ENCODE results near the gene OSBPL3. TPM values are rescaled to one million over a fixed set of nuclear protein-coding genes. Genes with fewer than 3 reads are reported as not detected.

The OSBPL3 gene
- total RNA-seq, 1 donor, result 30.8 TPM

GRCh38 chr7:25012254-25012653 is 32.3 kb upstream of the OSBPL3 start:
- no peak overlapping the region for H2AFZ ChIP-seq (ENCODE audit: low read length)
- no peaks in the 10 kb centered on the region for H3K9me3 ChIP-seq (ENCODE audit: low read depth, low read length)
- TF ChIP-seq CTCF (IDR thresholded peaks at IDR 0.05; ENCODE audit: extremely low read depth, low read depth, low read length), result no peak
- H4K20me1 ChIP-seq (ENCODE audit: insufficient read depth, low read length), result no peaks in the 10 kb centered on the region
- no peaks in the 10 kb centered on the region for H3K79me2 ChIP-seq (ENCODE audit: insufficient read depth, low read length)
- peak overlapping the region; percentile 34 for H3K27ac ChIP-seq (ENCODE audit: low read depth, low read length)
- H3K27me3 ChIP-seq (ENCODE audit: insufficient read depth, low read length), result no peaks in the 10 kb centered on the region
- peaks cover 30% of the 10 kb centered on the region for H3K4me1 ChIP-seq (ENCODE audit: insufficient read depth, low read length)
- H3K4me2 ChIP-seq (ENCODE audit: insufficient read depth, low read length), result no peak overlapping the region
- no peak for DNase-seq (ENCODE audit: insufficient read length, low spot score, missing footprints)
- H3K36me3 ChIP-seq (ENCODE audit: insufficient read depth, low read length), result no peaks in the 10 kb centered on the region
- no peak overlapping the region for H3K4me3 ChIP-seq (ENCODE audit: insufficient read depth, low read length)

- Histone ChIP-seq H3K4me3 (ENCODE audit: insufficient read depth, low read length) (no peak overlapping the region), H3K9me3 (ENCODE audit: low read depth, low read length) (no peaks in the 10 kb centered on the region), H3K27me3 (ENCODE audit: insufficient read depth, low read length) (no peaks in the 10 kb centered on the region), H3K4me1 (ENCODE audit: insufficient read depth, low read length) (peaks cover 30% of the 10 kb centered on the region), H2AFZ (ENCODE audit: low read length) (peak overlapping the region; percentile 63), H3K27ac (ENCODE audit: low read depth, low read length) (peak overlapping the region; percentile 77), H3K4me2 (ENCODE audit: insufficient read depth, low read length) (no peak overlapping the region), H4K20me1 (ENCODE audit: insufficient read depth, low read length) (no peaks in the 10 kb centered on the region), H3K79me2 (ENCODE audit: insufficient read depth, low read length) (no peaks in the 10 kb centered on the region), H3K36me3 (ENCODE audit: insufficient read depth, low read length) (no peaks in the 10 kb centered on the region)
- DNase-seq (ENCODE audit: insufficient read length, low spot score, missing footprints), result peak; percentile 49
- TF ChIP-seq CTCF (IDR thresholded peaks at IDR 0.05; ENCODE audit: extremely low read depth, low read depth, low read length), result no peak
These were observed 29.3 kb upstream of the OSBPL3 start for GRCh38 chr7:25009257-25009656.

- no peaks in the 10 kb centered on the region for H3K9me3 ChIP-seq (ENCODE audit: low read depth, low read length)
- no peak overlapping the region for H3K4me2 ChIP-seq (ENCODE audit: insufficient read depth, low read length)
- no peak for TF ChIP-seq CTCF (IDR thresholded peaks at IDR 0.05; ENCODE audit: extremely low read depth, low read depth, low read length)
- H4K20me1 ChIP-seq (ENCODE audit: insufficient read depth, low read length), result no peaks in the 10 kb centered on the region
- no peaks in the 10 kb centered on the region for H3K36me3 ChIP-seq (ENCODE audit: insufficient read depth, low read length)
- H3K27me3 ChIP-seq (ENCODE audit: insufficient read depth, low read length), result no peaks in the 10 kb centered on the region
- peaks cover 21% of the 10 kb centered on the region for H3K4me1 ChIP-seq (ENCODE audit: insufficient read depth, low read length)
- H3K4me3 ChIP-seq (ENCODE audit: insufficient read depth, low read length), result no peak overlapping the region
- no peak overlapping the region for H2AFZ ChIP-seq (ENCODE audit: low read length)
- H3K27ac ChIP-seq (ENCODE audit: low read depth, low read length), result no peak overlapping the region
- no peaks in the 10 kb centered on the region for H3K79me2 ChIP-seq (ENCODE audit: insufficient read depth, low read length)
- no peak for DNase-seq (ENCODE audit: insufficient read length, low spot score, missing footprints)
These were observed 27.7 kb upstream of the OSBPL3 start for GRCh38 chr7:25007668-25008067.

- H3K79me2 ChIP-seq (ENCODE audit: insufficient read depth, low read length), result no peaks in the 10 kb centered on the region
- H3K36me3 ChIP-seq (ENCODE audit: insufficient read depth, low read length), result no peaks in the 10 kb centered on the region
- no peak for TF ChIP-seq CTCF (IDR thresholded peaks at IDR 0.05; ENCODE audit: extremely low read depth, low read depth, low read length)
- H3K27me3 ChIP-seq (ENCODE audit: insufficient read depth, low read length), result no peaks in the 10 kb centered on the region
- no peak overlapping the region for H3K4me3 ChIP-seq (ENCODE audit: insufficient read depth, low read length)
- H3K9me3 ChIP-seq (ENCODE audit: low read depth, low read length), result no peaks in the 10 kb centered on the region
- no peak overlapping the region for H3K27ac ChIP-seq (ENCODE audit: low read depth, low read length)
- no peak for DNase-seq (ENCODE audit: insufficient read length, low spot score, missing footprints)
- H3K4me1 ChIP-seq (ENCODE audit: insufficient read depth, low read length), result peaks cover 16% of the 10 kb centered on the region
- H3K4me2 ChIP-seq (ENCODE audit: insufficient read depth, low read length), result no peak overlapping the region
- H2AFZ ChIP-seq (ENCODE audit: low read length), result no peak overlapping the region
- H4K20me1 ChIP-seq (ENCODE audit: insufficient read depth, low read length), result no peaks in the 10 kb centered on the region
These were observed 26.3 kb upstream of the OSBPL3 start for GRCh38 chr7:25006276-25006675.
